Muscle of arm (tissue), 12 donors: ENCODE data around the gene NPW. TPM values are rescaled to one million over a fixed set of nuclear protein-coding genes. Genes with fewer than 3 reads are reported as not detected.
"Not testable (repeated sequence)": the region's sequence is repeated elsewhere in the genome, so short reads cannot be mapped to it uniquely, and the experiment has no call there.

Experiments used
- DNase-seq: peaks from one replicate; pipeline ENCODE4 v3.0.0-alpha.2; 2013
- polyA plus RNA-seq, 12 donors: library from polyadenylated mRNA; unstranded; fragments of 120-200 nt; gene quantifications; one replicate each; pipeline ENCODE4 v1.2.1, GENCODE V29; 2013; ENCODE audit not compliant: insufficient read length in 12 of 12

NPW gene
- polyA plus RNA-seq, 12 donors: 0.56 to 3.1 (median 1.5) TPM; not detected in 2

GRCh38 chr16:2033909-2034695 lies 14.5 kb downstream of the NPW start:
- DNase-seq: not testable (repeated sequence)

GRCh38 chr16:2034696-2035430 lies 15.3 kb downstream of the NPW start:
- no peak for DNase-seq

- DNase-seq: no peak
Measured at GRCh38 chr16:2035431-2036199, 16.0 kb downstream of the NPW start.

- DNase-seq: no peak
Measured at GRCh38 chr16:2036200-2036966, 16.8 kb downstream of the NPW start.

GRCh38 chr16:2037115-2037514 lies 17.5 kb downstream of the NPW start:
- DNase-seq: no peak

GRCh38 chr16:2037647-2038381 lies 18.2 kb downstream of the NPW start:
- peak; percentile 69 for DNase-seq

- peak; percentile 65 for DNase-seq
Measured at GRCh38 chr16:2038382-2039231, 19.0 kb downstream of the NPW start.

GRCh38 chr16:2039274-2040031 lies 19.9 kb downstream of the NPW start:
- peak; percentile 74 for DNase-seq

GRCh38 chr16:2040041-2040786 lies 20.6 kb downstream of the NPW start:
- no peak for DNase-seq

GRCh38 chr16:2040787-2041522 lies 21.4 kb downstream of the NPW start:
- peak; percentile 66 for DNase-seq

GRCh38 chr16:2042171-2042985 lies 22.8 kb downstream of the NPW start:
- DNase-seq: no peak

- no peak for DNase-seq
Measured at GRCh38 chr16:2042986-2043666, 23.5 kb downstream of the NPW start.

GRCh38 chr16:2043667-2044451 lies 24.3 kb downstream of the NPW start:
- no peak for DNase-seq

- DNase-seq: no peak
Measured at GRCh38 chr16:2044541-2044940, 25.0 kb downstream of the NPW start.
